Effector memory CD8-positive, alpha-beta T cell (primary cell): Measurements from ENCODE around the gene ERFE.

Source experiments
- ATAC-seq: fragments of 150-1000 bp; cut with Tn5 transposase; replicated peaks from 2 replicates; pipeline ENCODE4 v1.10.0; 2021; ENCODE audit warnings: mild to moderate bottlenecking, moderate library complexity
- DNase-seq, 3 experiments: peaks; one replicate each; pipeline ENCODE4 v3.0.0; 2021
- H3K27ac Mint-ChIP-seq, 2 donors: one replicate each; pipeline ENCODE4 v1.8.0; 2022; ENCODE audit warnings: mild to moderate bottlenecking in 2 of 2, mixed read lengths in 2 of 2, moderate library complexity in 2 of 2
- H3K27me3 Mint-ChIP-seq, 2 donors: one replicate each; pipeline ENCODE4 v1.8.0; 2022; ENCODE audit warnings: mixed read lengths in 2 of 2
- H3K36me3 Mint-ChIP-seq: one replicate; pipeline ENCODE4 v1.8.0; 2022; ENCODE audit warnings: mild to moderate bottlenecking, moderate library complexity, mixed read lengths; ENCODE audit not compliant: insufficient read depth
- H3K4me1 Mint-ChIP-seq, 2 donors: one replicate each; pipeline ENCODE4 v1.8.0; 2022; ENCODE audit warnings: low read depth in 2 of 2, mixed read lengths in 2 of 2
- H3K4me3 Mint-ChIP-seq, 2 donors: one replicate each; pipeline ENCODE4 v1.8.0; 2022; ENCODE audit warnings: mild to moderate bottlenecking in 2 of 2, mixed read lengths in 2 of 2, moderate library complexity in 2 of 2
- H3K9me3 Mint-ChIP-seq, 2 donors: one replicate each; pipeline ENCODE4 v1.8.0; 2022; ENCODE audit warnings: mixed read lengths in 2 of 2

The ERFE gene

GRCh38 chr2:238187618-238188548, 29.1 kb downstream of the ERFE start:
- Mint-ChIP-seq H3K4me3 (no peak overlapping the region), H3K9me3 (no peaks in the 10 kb centered on the region), H3K36me3 (peaks cover 100% of the 10 kb centered on the region), H3K27me3 (no peaks in the 10 kb centered on the region), H3K4me1 (peaks cover 5 to 12% of the 10 kb centered on the region in 2 donors), H3K27ac (peak overlapping the region in 1 of 2 donors; percentile 55)
- ATAC-seq (no peak), DNase-seq (no peak)

DNA sequence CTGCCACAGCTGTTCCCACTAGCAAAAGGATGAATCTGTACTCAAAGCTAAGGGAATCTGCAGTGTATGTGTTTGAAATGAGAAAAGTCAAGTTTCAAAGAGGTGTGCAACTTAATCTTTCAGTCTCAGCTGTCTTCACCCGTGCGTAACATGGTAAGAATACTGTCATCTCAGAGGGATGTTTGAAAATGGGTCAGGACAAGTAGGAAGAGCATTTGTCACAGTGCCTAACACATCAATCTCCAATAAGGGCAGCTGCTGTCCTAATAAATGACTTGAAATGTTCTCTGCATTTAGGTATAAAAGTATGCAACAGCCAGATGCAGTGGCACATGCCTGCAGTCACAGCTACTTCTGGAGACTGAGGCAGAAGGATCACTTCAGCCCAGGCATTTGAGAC, 31.7 kb downstream of the ERFE start:
- Mint-ChIP-seq H3K4me3 (no peak overlapping the region), H3K27ac (no peak overlapping the region), H3K4me1 (peaks cover 5 to 7% of the 10 kb centered on the region in 2 donors), H3K27me3 (no peaks in the 10 kb centered on the region), H3K9me3 (no peaks in the 10 kb centered on the region), H3K36me3 (peaks cover 98% of the 10 kb centered on the region)
- DNase-seq (no peak), ATAC-seq (no peak)

- peak overlapping the region; percentile 85 for H3K4me3 Mint-ChIP-seq
- no peaks in the 10 kb centered on the region for H3K27me3 Mint-ChIP-seq
- no peaks in the 10 kb centered on the region for H3K9me3 Mint-ChIP-seq
- peaks cover 11% of the 10 kb centered on the region for H3K36me3 Mint-ChIP-seq
- DNase-seq: peak in 1 of 3 experiments; percentile 10
- no peak for ATAC-seq
- H3K4me1 Mint-ChIP-seq: peaks cover 38 to 47% of the 10 kb centered on the region in 2 donors
- H3K27ac Mint-ChIP-seq: peak overlapping the region; percentile 90 to 91
Measured at GRCh38 chr2:238202326-238203093, 43.7 kb downstream of the ERFE start.

DNA sequence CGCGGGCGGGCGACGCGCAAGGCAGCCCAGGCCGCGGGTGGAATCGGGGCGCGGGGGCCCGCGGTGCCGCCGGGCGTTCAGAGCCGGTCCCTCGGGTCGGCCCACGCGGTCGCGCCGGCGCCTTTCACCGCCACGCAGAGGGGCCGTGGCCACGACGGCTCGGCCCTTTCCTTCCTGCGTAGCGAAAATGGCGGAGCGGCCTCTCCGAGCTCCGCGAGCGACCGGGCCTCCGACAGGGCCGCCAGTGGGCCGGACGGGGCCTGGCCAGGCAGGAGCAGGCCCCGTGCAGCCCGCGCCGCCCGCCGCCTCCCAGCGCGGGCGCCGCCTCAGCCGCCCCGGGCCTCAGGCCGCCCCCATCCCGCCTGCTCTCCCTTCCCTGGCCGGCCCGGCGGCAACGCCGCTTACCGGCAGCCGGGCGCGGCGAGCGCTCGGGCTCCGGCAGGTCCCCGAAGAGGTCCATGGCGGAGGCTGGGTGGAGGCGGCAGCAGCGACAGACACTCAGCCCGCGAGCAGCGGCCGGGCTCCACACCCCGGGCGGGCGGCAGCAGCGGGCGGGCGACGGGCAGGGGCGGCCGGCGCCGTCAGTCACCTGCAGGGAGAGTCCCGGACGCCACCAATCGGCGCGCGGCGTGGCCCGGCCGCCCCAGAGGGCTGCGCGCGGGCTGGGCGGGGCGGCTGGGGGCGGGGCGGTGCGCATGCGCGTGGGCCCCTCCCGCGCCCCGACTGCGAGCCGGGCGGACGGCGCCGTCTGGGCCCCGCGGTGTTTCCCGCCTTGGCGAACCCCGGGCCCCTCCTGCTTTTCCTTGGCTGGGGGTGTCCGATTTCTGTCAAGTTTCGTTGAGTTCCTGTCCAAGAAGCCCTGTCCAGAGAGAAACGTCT, 44.6 kb downstream of the ERFE start, which contains the start of gene ILKAP:
TSS of gene ILKAP (minus strand) at position 602 of the 879 bp plus-strand sequence. CDS start at position 460, 142 bp downstream.
- no peaks in the 10 kb centered on the region for H3K9me3 Mint-ChIP-seq
- DNase-seq (peak; percentile 83 to 90 (median 86)), ATAC-seq (peak; percentile 94)
- H3K4me1 Mint-ChIP-seq: peaks cover 30 to 42% of the 10 kb centered on the region in 2 donors
- H3K4me3 Mint-ChIP-seq: peak within 1 kb of the TSS; percentile 85
- no peaks in the 10 kb centered on the region for H3K27me3 Mint-ChIP-seq
- H3K36me3 Mint-ChIP-seq: peaks cover 11% of the 10 kb centered on the region
- peak within 1 kb of the TSS; percentile 90 to 91 for H3K27ac Mint-ChIP-seq

- H3K36me3 Mint-ChIP-seq: peaks cover 11% of the 10 kb centered on the region
- H3K4me3 Mint-ChIP-seq: peak overlapping the region; percentile 64 to 67
- H3K27me3 Mint-ChIP-seq: no peaks in the 10 kb centered on the region
- peaks cover 26 to 39% of the 10 kb centered on the region in 2 donors for H3K4me1 Mint-ChIP-seq
- peak overlapping the region; percentile 81 to 83 for H3K27ac Mint-ChIP-seq
- no peaks in the 10 kb centered on the region for H3K9me3 Mint-ChIP-seq
- ATAC-seq (no peak), DNase-seq (no peak)
Measured at GRCh38 chr2:238203973-238204683, 45.4 kb downstream of the ERFE start.

GRCh38 chr2:238207006-238207405, 48.2 kb downstream of the ERFE start:
- no peak for ATAC-seq
- no peak for DNase-seq
- Mint-ChIP-seq H3K27ac (no peak overlapping the region), H3K27me3 (no peaks in the 10 kb centered on the region), H3K36me3 (peaks cover 5% of the 10 kb centered on the region), H3K9me3 (no peaks in the 10 kb centered on the region), H3K4me1 (peaks cover 7 to 14% of the 10 kb centered on the region in 2 donors), H3K4me3 (no peak overlapping the region)

- H3K9me3 Mint-ChIP-seq: no peaks in the 10 kb centered on the region
- H3K4me1 Mint-ChIP-seq: no peaks in the 10 kb centered on the region
- no peak overlapping the region for H3K4me3 Mint-ChIP-seq
- ATAC-seq (no peak), DNase-seq (no peak)
- no peak overlapping the region for H3K27ac Mint-ChIP-seq
- no peaks in the 10 kb centered on the region for H3K36me3 Mint-ChIP-seq
- peaks cover 27 to 40% of the 10 kb centered on the region in 2 donors for H3K27me3 Mint-ChIP-seq
Measured at GRCh38 chr2:238216651-238217184, 57.9 kb downstream of the ERFE start.
